Prostate gland (tissue), 2 donors: ENCODE measurements around the gene ARFGAP1. TPM values are rescaled to one million over a fixed set of nuclear protein-coding genes. Genes with fewer than 3 reads are reported as not detected.
A peak's percentile ranks its signal among the peaks of the same experiment; 100 is the strongest.

ENCODE experiments used
- DNase-seq: peaks from one replicate; pipeline ENCODE4 v3.0.0-alpha.2; 2019; ENCODE audit warnings: low spot score
- H3K27ac ChIP-seq, 2 donors: fragments of 200-600 bp; sonication (generic); 2 replicates each; pipeline ENCODE4 v1.5.1; 2017 to 2019
- H3K27me3 ChIP-seq: fragments of 200-600 bp; sonication (generic); replicated peaks from 2 replicates; pipeline ENCODE4 v1.5.1; 2019; ENCODE audit not compliant: insufficient read depth
- H3K36me3 ChIP-seq, 2 donors: fragments of 200-600 bp; sonication (generic); 1 replicate in 1 of 2; 2 replicates in 1 of 2; pipeline versions ENCODE4 v1.5.1 to v1.8.1; 2017 to 2019
- H3K4me1 ChIP-seq: fragments of 200-600 bp; sonication (generic); replicated peaks from 2 replicates; pipeline ENCODE4 v1.5.1; 2019
- H3K4me3 ChIP-seq, 2 donors: fragments of 200-600 bp; sonication (generic); 2 replicates each; pipeline ENCODE4 v1.5.1; 2017 to 2019
- H3K9me3 ChIP-seq: fragments of 200-600 bp; sonication (generic); 2 replicates; pipeline ENCODE4 v1.5.1; 2017
- CTCF ChIP-seq, 4 experiments: fragments of 200-600 bp in 2 of 4; fragments of 450-650 bp in 2 of 4; sonication (generic) in 2 of 4; IDR thresholded peaks; 1 replicate in 3 of 4; 2 replicates in 1 of 4; pipeline ENCODE4 v1.5.1; 2016 to 2019; ENCODE audit warnings: antibody characterized with exemption in 4 of 4, mild to moderate bottlenecking in 2 of 4, moderate library complexity in 2 of 4
- POLR2A ChIP-seq: fragments of 450-650 bp; IDR thresholded peaks from one replicate; pipeline ENCODE4 v1.6.1; 2016; ENCODE audit warnings: antibody characterized with exemption, mild to moderate bottlenecking
- POLR2AphosphoS5 ChIP-seq: sonication (generic); formaldehyde crosslinking; IDR thresholded peaks from one replicate; pipeline ENCODE4 v1.6.1; 2017; ENCODE audit warnings: antibody characterized with exemption
- WGBS: methylation state at CpG from one replicate; pipeline ENCODE4 v1.1.5; 2018; 5-methylcytosine and 5-hydroxymethylcytosine counted together
- intact Hi-C: fragments of 100-400 bp; cut with DNase I; formaldehyde crosslinking; loops from one replicate; pipeline ENCODE4 v1.14.2; 2022
- total RNA-seq, 2 donors: library from RNA; depleted of rRNA; stranded (reverse); fragments of >200 nt; gene quantifications; one replicate each; pipeline ENCODE4 v1.1.0, GENCODE V29; 2016

Gene ARFGAP1
- total RNA-seq, 2 donors from 2014 or later: 43.6 to 85.6 TPM

DNA sequence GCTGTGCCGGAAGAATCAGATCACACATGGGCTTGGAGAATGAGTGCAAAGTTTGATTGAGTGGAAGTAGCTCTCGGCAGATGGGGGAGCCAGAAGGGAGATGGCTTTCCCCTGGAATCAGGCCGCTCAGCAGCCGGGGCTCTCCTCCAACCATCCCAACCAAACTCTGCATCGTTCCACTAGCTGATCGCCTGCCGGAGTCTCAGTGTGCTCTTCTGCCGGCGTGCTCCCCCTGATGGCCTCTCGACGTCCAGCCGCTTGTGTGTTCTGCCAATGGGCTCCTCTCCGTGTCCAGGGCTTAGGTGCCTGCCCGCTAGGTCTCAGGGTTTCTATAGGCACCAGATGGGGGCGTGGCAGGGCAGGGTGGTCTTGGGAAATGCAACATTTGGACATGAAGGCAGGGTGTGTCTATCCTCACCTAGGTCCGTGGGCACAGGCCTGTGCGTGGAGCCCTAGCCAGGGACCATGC, 41.8 kb upstream of the ARFGAP1 start:
- peaks cover 5% of the 10 kb centered on the region for H3K27me3 ChIP-seq
- H3K4me1 ChIP-seq: no peaks in the 10 kb centered on the region
- no peak overlapping the region for H3K27ac ChIP-seq
- no peak overlapping the region for H3K4me3 ChIP-seq
- TF ChIP-seq POLR2A: no peak
- TF ChIP-seq CTCF (IDR thresholded peaks at IDR 0.05): peak in 3 of 4 experiments; percentile 37 to 62 (median 53)
- intact Hi-C loops: loop anchor here (2.0 kb wide), 1 partner anchor 48 kb away; no protein-coding TSS in a partner anchor
- 12% methylated on average over 17 of the region's 17 CpGs for WGBS
- DNase-seq: peak; percentile 47
- H3K36me3 ChIP-seq: no peaks in the 10 kb centered on the region
- no peaks in the 10 kb centered on the region for H3K9me3 ChIP-seq

- 57% methylated on average over 18 of the region's 18 CpGs for WGBS
- no peaks in the 10 kb centered on the region for H3K9me3 ChIP-seq
- H3K27me3 ChIP-seq: peaks cover 5% of the 10 kb centered on the region
- intact Hi-C loops: no loop called here
- TF ChIP-seq CTCF (IDR thresholded peaks at IDR 0.05) (no peak), POLR2AphosphoS5 (no peak), POLR2A (no peak)
- H3K4me3 ChIP-seq: no peak overlapping the region
- DNase-seq: no peak
- H3K36me3 ChIP-seq: no peaks in the 10 kb centered on the region
- H3K27ac ChIP-seq: no peak overlapping the region
- no peaks in the 10 kb centered on the region for H3K4me1 ChIP-seq
Observed at GRCh38 chr20:63232235-63233060, 40.2 kb upstream of the ARFGAP1 start.

- TF ChIP-seq CTCF (IDR thresholded peaks at IDR 0.05): no peak
- no peak for TF ChIP-seq POLR2AphosphoS5
- TF ChIP-seq POLR2A: no peak
- H3K36me3 ChIP-seq: no peaks in the 10 kb centered on the region
- H3K9me3 ChIP-seq: no peaks in the 10 kb centered on the region
- 88% methylated on average over 3 of the region's 3 CpGs for WGBS
- H3K27me3 ChIP-seq: peaks cover 5% of the 10 kb centered on the region
- intact Hi-C loops: no loop called here
- H3K4me3 ChIP-seq: no peak overlapping the region
- no peak for DNase-seq
- H3K4me1 ChIP-seq: no peaks in the 10 kb centered on the region
- H3K27ac ChIP-seq: no peak overlapping the region
Observed at GRCh38 chr20:63233061-63233344, 39.6 kb upstream of the ARFGAP1 start.

GRCh38 chr20:63233924-63234323, 38.7 kb upstream of the ARFGAP1 start:
- H3K9me3 ChIP-seq: no peaks in the 10 kb centered on the region
- TF ChIP-seq POLR2A: no peak
- no peak for DNase-seq
- H3K27me3 ChIP-seq: peaks cover 5% of the 10 kb centered on the region
- intact Hi-C loops: no loop called here
- H3K27ac ChIP-seq: no peak overlapping the region
- 88% methylated on average over 17 of the region's 17 CpGs for WGBS
- H3K4me1 ChIP-seq: no peaks in the 10 kb centered on the region
- no peak overlapping the region for H3K4me3 ChIP-seq
- H3K36me3 ChIP-seq: no peaks in the 10 kb centered on the region

GRCh38 chr20:63234693-63235398, 37.8 kb upstream of the ARFGAP1 start:
- Histone ChIP-seq H3K9me3 (no peaks in the 10 kb centered on the region), H3K36me3 (no peaks in the 10 kb centered on the region), H3K27me3 (peaks cover 2% of the 10 kb centered on the region), H3K4me1 (no peaks in the 10 kb centered on the region), H3K4me3 (no peak overlapping the region), H3K27ac (no peak overlapping the region)
- peak in 2 of 4 experiments; percentile 46 to 62 for TF ChIP-seq CTCF (IDR thresholded peaks at IDR 0.05)
- no peak for TF ChIP-seq POLR2AphosphoS5
- WGBS: 9% methylated on average over 20 of the region's 20 CpGs
- intact Hi-C loops: no loop called here
- no peak for DNase-seq
